ENCODE results near the gene DENND1B.

The DENND1B gene, protein sequence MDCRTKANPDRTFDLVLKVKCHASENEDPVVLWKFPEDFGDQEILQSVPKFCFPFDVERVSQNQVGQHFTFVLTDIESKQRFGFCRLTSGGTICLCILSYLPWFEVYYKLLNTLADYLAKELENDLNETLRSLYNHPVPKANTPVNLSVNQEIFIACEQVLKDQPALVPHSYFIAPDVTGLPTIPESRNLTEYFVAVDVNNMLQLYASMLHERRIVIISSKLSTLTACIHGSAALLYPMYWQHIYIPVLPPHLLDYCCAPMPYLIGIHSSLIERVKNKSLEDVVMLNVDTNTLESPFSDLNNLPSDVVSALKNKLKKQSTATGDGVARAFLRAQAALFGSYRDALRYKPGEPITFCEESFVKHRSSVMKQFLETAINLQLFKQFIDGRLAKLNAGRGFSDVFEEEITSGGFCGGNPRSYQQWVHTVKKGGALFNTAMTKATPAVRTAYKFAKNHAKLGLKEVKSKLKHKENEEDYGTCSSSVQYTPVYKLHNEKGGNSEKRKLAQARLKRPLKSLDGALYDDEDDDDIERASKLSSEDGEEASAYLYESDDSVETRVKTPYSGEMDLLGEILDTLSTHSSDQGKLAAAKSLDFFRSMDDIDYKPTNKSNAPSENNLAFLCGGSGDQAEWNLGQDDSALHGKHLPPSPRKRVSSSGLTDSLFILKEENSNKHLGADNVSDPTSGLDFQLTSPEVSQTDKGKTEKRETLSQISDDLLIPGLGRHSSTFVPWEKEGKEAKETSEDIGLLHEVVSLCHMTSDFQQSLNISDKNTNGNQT

DNA sequence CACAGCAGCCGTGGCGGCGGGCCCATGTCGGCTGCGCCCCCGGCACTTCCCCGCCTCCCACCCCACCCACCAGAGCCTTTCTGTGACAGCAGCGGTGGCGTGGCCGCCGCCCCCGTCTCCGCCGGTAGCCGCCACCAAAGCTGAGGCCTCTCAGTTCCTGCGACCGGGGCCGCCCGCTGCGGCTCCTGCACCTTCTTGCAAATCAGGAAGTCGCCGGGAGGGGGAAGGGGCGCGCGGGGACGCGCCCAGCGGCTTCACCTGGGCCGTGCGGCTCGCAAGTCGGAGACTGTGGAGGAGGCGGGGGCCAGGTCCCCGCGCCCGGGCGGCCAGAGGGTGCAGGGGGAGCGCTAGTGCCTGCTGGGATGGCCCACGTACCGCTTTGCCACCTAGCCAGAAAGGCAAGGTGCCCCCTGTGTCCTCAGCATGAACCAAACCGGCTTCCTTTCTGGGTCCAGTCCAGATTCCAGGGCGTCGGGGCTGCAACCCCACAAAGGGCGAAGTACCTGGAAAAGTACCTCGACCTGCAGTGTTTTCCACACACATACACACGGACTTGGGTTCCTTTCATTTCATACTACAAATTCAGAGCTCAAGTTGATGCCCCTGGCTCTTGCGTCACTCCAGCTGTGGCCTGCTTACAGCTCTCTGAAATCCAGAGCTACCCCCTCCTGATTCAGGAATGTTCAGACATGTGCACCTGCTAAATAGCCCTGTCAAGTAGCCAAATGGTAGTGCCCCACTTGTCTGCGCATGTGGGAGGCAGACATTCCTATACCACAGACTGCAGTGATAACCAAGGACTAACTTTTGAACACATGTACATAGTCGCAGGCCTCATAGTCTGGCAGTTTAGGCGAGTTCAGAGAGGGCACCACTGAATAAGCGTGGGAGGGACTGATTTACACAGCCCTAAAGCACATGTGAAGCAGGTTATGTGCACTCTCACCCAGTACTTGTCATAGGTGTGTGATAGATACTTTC lies at the start of gene DENND1B:
DENND1B (minus strand) TSS at position 199 of the 981 bp plus-strand sequence. CDS start 325 bp downstream, outside the sequence.
- TF ChIP-seq, protein P1, sequence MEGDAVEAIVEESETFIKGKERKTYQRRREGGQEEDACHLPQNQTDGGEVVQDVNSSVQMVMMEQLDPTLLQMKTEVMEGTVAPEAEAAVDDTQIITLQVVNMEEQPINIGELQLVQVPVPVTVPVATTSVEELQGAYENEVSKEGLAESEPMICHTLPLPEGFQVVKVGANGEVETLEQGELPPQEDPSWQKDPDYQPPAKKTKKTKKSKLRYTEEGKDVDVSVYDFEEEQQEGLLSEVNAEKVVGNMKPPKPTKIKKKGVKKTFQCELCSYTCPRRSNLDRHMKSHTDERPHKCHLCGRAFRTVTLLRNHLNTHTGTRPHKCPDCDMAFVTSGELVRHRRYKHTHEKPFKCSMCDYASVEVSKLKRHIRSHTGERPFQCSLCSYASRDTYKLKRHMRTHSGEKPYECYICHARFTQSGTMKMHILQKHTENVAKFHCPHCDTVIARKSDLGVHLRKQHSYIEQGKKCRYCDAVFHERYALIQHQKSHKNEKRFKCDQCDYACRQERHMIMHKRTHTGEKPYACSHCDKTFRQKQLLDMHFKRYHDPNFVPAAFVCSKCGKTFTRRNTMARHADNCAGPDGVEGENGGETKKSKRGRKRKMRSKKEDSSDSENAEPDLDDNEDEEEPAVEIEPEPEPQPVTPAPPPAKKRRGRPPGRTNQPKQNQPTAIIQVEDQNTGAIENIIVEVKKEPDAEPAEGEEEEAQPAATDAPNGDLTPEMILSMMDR (conservative IDR thresholded peaks at IDR 0.05; ENCODE audit: low read depth): no peak
- POLR2A ChIA-PET (ENCODE audit: low non-redundant PET): interaction anchor here (0.6 to 1.5 kb wide), 2 partner anchors 79 to 127 kb away, joined by 3 to 4 read pairs; partner anchors contain the start of gene C1orf53
- DNase-seq (ENCODE audit: low spot score): peak; percentile 80
- CTCF ChIA-PET: interaction anchor here (0.5 to 2.0 kb wide), 8 partner anchors 17 to 1824 kb away, joined by 3 to 12 read pairs (median 3); no protein-coding TSS in a partner anchor
- H3K27ac ChIP-seq: peak within 1 kb of the TSS; percentile 96

DNA sequence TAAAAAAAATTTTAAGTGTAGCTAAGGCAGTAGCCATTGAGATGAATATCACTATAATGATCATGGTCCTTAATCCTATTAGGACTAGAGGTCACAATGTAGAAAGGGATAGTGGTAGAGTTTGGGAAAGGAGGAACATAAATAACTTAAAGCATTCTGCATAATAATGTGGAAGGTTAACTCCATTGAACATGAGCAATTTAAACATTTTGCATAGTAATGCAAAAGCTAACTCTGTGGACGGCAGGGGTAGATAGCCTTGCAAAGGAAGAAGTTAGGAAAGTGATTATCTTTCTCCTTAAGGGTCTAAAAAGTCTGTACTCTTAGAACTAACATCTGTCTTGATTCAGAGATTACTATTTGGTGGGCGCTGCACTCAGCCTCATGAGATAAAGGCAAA lies 39.0 kb upstream of the DENND1B start:
- TF ChIP-seq, protein P1 (conservative IDR thresholded peaks at IDR 0.05; ENCODE audit: low read depth): no peak
- no peak for DNase-seq (ENCODE audit: low spot score)
- ChIA-PET POLR2A (ENCODE audit: low non-redundant PET) (no interaction called here), CTCF (interaction anchor here (0.6 kb wide), 1 partner anchor 45 kb away, joined by 3 read pairs; no protein-coding TSS in a partner anchor)
- no peak overlapping the region for H3K27ac ChIP-seq

DNA sequence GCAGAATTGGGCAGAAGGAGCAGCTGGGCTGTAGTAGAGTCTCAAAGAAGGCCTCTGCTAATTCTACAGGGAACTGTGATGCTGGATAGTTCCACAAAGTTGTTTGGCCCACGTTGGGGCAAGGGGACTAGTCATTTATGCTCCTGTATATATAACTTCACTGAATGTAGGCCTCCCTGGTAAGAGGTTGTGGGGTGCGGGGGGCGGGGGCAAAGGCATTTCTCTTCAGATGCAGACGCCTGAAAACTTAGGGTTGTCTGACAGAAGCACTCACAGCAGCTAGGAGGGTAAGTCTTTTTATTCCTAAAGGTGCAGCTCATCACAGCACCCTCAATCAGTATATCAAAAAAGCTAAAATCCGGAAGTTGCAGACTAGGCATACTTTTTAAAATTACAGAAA lies 38.5 kb upstream of the DENND1B start:
- ChIA-PET POLR2A (ENCODE audit: low non-redundant PET) (no interaction called here), CTCF (no interaction called here)
- DNase-seq (ENCODE audit: low spot score): no peak
- TF ChIP-seq, protein P1 (conservative IDR thresholded peaks at IDR 0.05; ENCODE audit: low read depth): no peak
- H3K27ac ChIP-seq: no peak overlapping the region

DNA sequence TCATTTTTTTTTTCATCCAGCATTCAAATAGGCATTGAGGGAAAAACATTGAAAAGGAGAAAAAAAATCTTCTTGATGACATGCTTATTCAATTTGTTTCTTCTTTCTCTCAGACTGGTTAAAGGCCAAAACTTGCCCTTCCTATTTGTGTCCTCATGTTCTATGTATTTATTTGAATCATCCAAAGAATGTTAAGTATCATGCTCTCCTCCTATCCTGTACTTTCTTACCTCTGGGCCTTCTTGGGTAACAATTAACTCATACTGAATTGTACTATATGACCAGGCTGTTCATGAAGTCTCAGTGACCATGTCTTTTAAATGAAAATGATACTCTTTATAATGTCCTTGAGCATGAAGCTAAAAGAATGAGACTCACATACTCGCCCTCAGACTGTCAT lies 36.5 kb upstream of the DENND1B start:
- POLR2A ChIA-PET (ENCODE audit: low non-redundant PET): no interaction called here
- no peak for DNase-seq (ENCODE audit: low spot score)

DNA sequence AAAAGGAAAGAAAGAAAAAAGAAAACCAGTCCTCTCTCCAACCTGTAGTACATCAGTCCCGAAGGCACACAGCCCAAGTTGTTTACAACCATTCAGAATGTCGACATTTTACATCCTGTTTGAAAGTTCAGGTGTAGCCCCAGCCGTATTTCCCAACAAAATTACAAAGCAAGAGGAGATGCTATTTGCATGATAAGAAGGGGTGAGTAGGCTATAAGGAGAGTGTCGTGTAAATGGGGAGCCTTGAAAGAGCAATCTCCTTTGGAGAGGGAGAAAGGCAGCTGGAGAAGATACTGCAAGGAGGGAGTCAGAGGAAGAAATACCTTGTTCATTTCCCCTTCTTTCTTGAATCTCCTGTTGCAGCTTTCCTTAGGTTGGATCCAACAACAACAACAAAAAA lies 35.5 kb upstream of the DENND1B start:
- CTCF ChIA-PET: interaction anchor here (0.6 to 1.1 kb wide), 3 partner anchors 53 to 227 kb away, joined by 3 to 4 read pairs (median 3); no protein-coding TSS in a partner anchor
- TF ChIP-seq, protein P1 (conservative IDR thresholded peaks at IDR 0.05; ENCODE audit: low read depth): no peak
- POLR2A ChIA-PET (ENCODE audit: low non-redundant PET): no interaction called here
- no peak overlapping the region for H3K27ac ChIP-seq
- no peak for DNase-seq (ENCODE audit: low spot score)

More for the DNA sequence above, 36.5 kb upstream of the DENND1B start:
- H3K27ac ChIP-seq: no peak overlapping the region
- TF ChIP-seq, protein P1 (conservative IDR thresholded peaks at IDR 0.05; ENCODE audit: low read depth): no peak
- CTCF ChIA-PET: interaction anchor here (1.0 kb wide), 1 partner anchor 54 kb away, joined by 3 read pairs; no protein-coding TSS in a partner anchor

Measured in RWPE1 (cell line).